Right atrium auricular region (tissue), 2 donors: ENCODE data around the gene SERINC4. TPM values are rescaled to one million over a fixed set of nuclear protein-coding genes. Genes with fewer than 3 reads are reported as not detected.

Experiments
- DNase-seq: peaks from one replicate; pipeline ENCODE4 v3.0.0-alpha.2; 2019; ENCODE audit warnings: low spot score
- H3K27ac ChIP-seq, 2 donors: fragments of 200-600 bp; sonication (generic); 1 replicate in 1 of 2; 2 replicates in 1 of 2; pipeline ENCODE4 v1.5.1; 2016 to 2019
- H3K27me3 ChIP-seq, 2 donors: fragments of 200-600 bp; sonication (generic); one replicate each; pipeline versions ENCODE4 v1.5.1 to v1.6.0; 2017 to 2019
- H3K36me3 ChIP-seq: fragments of 200-600 bp; sonication (generic); one replicate; pipeline ENCODE4 v1.5.1; 2016
- H3K4me1 ChIP-seq, 2 donors: fragments of 200-600 bp; sonication (generic); one replicate each; pipeline versions ENCODE4 v1.5.1 to v1.6.0; 2017 to 2019
- H3K4me3 ChIP-seq, 2 donors: fragments of 200-600 bp; sonication (generic); 1 replicate in 1 of 2; 2 replicates in 1 of 2; pipeline ENCODE4 v1.5.1; 2017 to 2019; ENCODE audit warnings: mild to moderate bottlenecking in 1 of 2, moderate library complexity in 1 of 2
- H3K9me3 ChIP-seq, 2 donors: fragments of 200-600 bp; sonication (generic); one replicate each; pipeline ENCODE4 v1.5.1; 2019
- CTCF ChIP-seq, 2 donors: fragments of 200-600 bp; sonication (generic); IDR thresholded peaks; one replicate each; pipeline ENCODE4 v1.5.1; 2019; ENCODE audit warnings: antibody characterized with exemption in 2 of 2
- total RNA-seq, 2 donors: library from RNA; depleted of rRNA; stranded (reverse); fragments of >200 nt; gene quantifications; one replicate each; pipeline ENCODE4 v1.1.0, GENCODE V29; 2016

Gene SERINC4
- total RNA-seq, 2 donors from 2014 or later: 0.71 TPM; not detected in 1

- H3K4me1 ChIP-seq: peaks cover 0 to 51% of the 10 kb centered on the region in 2 donors
- H3K36me3 ChIP-seq: peaks cover 43% of the 10 kb centered on the region
- no peak for DNase-seq
- peak overlapping the region; percentile 94 to 96 for H3K4me3 ChIP-seq
- peak overlapping the region; percentile 99 for H3K27ac ChIP-seq
- H3K27me3 ChIP-seq: no peaks in the 10 kb centered on the region
- no peaks in the 10 kb centered on the region for H3K9me3 ChIP-seq
- no peak for TF ChIP-seq CTCF (IDR thresholded peaks at IDR 0.05)
These were observed 7.1 kb downstream of the SERINC4 start for GRCh38 chr15:43792761-43793476.

DNA sequence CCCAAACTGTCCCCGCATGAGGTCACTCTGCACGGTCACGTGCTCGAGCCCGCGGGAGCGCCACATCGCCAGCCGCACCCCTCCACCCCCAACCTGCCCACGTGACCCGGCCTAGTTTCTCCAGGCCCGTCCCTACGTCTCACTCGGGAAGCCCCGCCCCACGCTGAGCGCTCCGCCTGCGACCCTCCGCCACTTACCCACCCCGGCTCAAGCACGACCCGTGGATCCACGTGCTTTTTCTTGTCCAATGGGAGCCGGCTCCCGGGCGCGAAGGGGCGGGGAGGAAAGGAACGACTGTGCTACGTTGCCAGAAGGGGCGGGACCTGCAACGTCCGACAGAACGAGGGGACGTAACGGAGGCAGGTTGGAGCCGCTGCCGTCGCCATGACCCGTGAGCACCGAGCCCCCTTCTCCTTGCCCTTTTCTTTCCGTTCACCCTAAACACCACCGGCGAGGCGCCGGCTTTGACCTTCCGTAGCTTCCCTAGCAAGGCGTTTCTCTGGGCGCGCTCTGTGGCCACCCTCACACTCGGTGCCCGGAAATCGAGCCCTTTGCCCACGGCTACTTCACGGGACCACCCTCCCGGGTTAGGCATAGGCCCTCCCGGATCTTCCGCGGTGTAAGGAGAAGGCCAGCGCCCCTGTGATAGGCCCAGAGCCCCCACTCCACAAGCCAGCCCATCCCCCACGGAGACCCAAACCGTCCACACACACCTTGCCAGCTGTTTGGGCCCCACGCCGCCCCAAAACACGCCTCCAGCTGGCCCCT, 7.8 kb downstream of the SERINC4 start, which contains the start of gene SERF2:
Gene SERF2 (plus strand): TSS at position 328 of the 768 bp plus-strand sequence. CDS start 57 bp downstream, at position 385.
- no peaks in the 10 kb centered on the region for H3K9me3 ChIP-seq
- peak within 1 kb of the TSS; percentile 94 to 96 for H3K4me3 ChIP-seq
- no peaks in the 10 kb centered on the region for H3K27me3 ChIP-seq
- DNase-seq: peak; percentile 100
- H3K27ac ChIP-seq: peak within 1 kb of the TSS; percentile 99
- no peak for TF ChIP-seq CTCF (IDR thresholded peaks at IDR 0.05)
- H3K36me3 ChIP-seq: peaks cover 43% of the 10 kb centered on the region
- H3K4me1 ChIP-seq: peaks cover 0 to 44% of the 10 kb centered on the region in 2 donors

DNA sequence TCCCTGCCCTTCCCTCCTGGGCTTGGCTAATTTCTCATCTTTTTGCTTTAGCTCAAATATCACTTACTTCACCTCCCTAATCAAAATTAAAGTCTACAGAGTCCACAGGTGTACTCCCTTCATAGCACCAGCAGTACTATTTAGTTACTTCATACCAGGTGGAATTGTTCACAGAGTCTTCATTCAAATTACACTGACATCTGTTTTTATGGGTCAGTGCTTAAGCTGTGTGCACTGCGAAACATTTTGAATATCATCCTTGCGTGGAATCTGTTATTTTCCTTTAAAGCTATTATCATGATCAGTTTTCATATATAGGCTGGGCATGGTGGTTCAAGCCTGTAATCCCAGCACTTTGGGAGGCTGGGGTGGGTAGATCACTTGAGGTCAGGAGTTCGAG, 10.6 kb downstream of the SERINC4 start:
- no peak for TF ChIP-seq CTCF (IDR thresholded peaks at IDR 0.05)
- H3K27me3 ChIP-seq: no peaks in the 10 kb centered on the region
- H3K4me3 ChIP-seq: no peak overlapping the region
- no peak overlapping the region for H3K27ac ChIP-seq
- H3K4me1 ChIP-seq: peaks cover 0 to 19% of the 10 kb centered on the region in 2 donors
- no peaks in the 10 kb centered on the region for H3K9me3 ChIP-seq
- no peak for DNase-seq
- peaks cover 16% of the 10 kb centered on the region for H3K36me3 ChIP-seq

- TF ChIP-seq CTCF (IDR thresholded peaks at IDR 0.05): no peak
- H3K9me3 ChIP-seq: no peaks in the 10 kb centered on the region
- no peaks in the 10 kb centered on the region for H3K27me3 ChIP-seq
- H3K27ac ChIP-seq: no peak overlapping the region
- H3K4me3 ChIP-seq: no peak overlapping the region
- peaks cover 2% of the 10 kb centered on the region for H3K36me3 ChIP-seq
- no peak for DNase-seq
- H3K4me1 ChIP-seq: peaks cover 0 to 21% of the 10 kb centered on the region in 2 donors
These were observed 21.0 kb downstream of the SERINC4 start for GRCh38 chr15:43779016-43779415.

- H3K4me1 ChIP-seq: peaks cover 0 to 21% of the 10 kb centered on the region in 2 donors
- DNase-seq: peak; percentile 83
- H3K36me3 ChIP-seq: peaks cover 18% of the 10 kb centered on the region
- peak; percentile 67 to 88 for TF ChIP-seq CTCF (IDR thresholded peaks at IDR 0.05)
- H3K4me3 ChIP-seq: peak overlapping the region; percentile 52 to 70
- no peaks in the 10 kb centered on the region for H3K9me3 ChIP-seq
- H3K27ac ChIP-seq: peak overlapping the region; percentile 93 to 94
- no peaks in the 10 kb centered on the region for H3K27me3 ChIP-seq
These were observed 22.6 kb downstream of the SERINC4 start for GRCh38 chr15:43777267-43777914.
